CD4-positive, alpha-beta T cell (primary cell): Measurements from ENCODE around the gene C1orf115. TPM values are rescaled to one million over a fixed set of nuclear protein-coding genes. Genes with fewer than 3 reads are reported as not detected.

Source experiments
- ATAC-seq: fragments of 200-7000 bp; cut with Tn5 transposase; one replicate; pipeline ENCODE4 v1.10.0; 2022; ENCODE audit warnings: mild to moderate bottlenecking; ENCODE audit not compliant: poor library complexity
- CTCF ChIA-PET: fragments of 350-600 bp; sonication (Branson Sonifier 250); formaldehyde crosslinking; loops from one replicate; lab custom pipeline; 2021; ENCODE audit warnings: antibody characterized with exemption, inconsistent platforms; lab: Charles Lee
- POLR2A ChIA-PET: fragments of 350-600 bp; sonication (Branson Sonifier 250); formaldehyde crosslinking; loops from one replicate; lab custom pipeline; 2021; ENCODE audit warnings: antibody characterized with exemption, inconsistent platforms; lab: Charles Lee
- DNase-seq, 14 experiments: peaks; one replicate each; pipeline ENCODE4 v3.0.0-alpha.2; 2013 to 2020; ENCODE audit warnings: mixed read lengths in 2 of 14
- H3K27ac ChIP-seq, 2 donors: one replicate each; pipeline versions ENCODE4 v1.5.1 to v1.7.0; 2013; ENCODE audit warnings: low read length in 2 of 2, low read depth in 1 of 2, mild to moderate bottlenecking in 1 of 2
- H3K27me3 ChIP-seq, 2 experiments: 1 replicate in 1 of 2; 2 replicates in 1 of 2; pipeline versions ENCODE4 v1.6.1 to v1.7.0; 2013; ENCODE audit warnings: low read length in 2 of 2, control low read depth in 1 of 2, mild to moderate bottlenecking in 1 of 2, moderate library complexity in 1 of 2; ENCODE audit not compliant: insufficient read depth in 2 of 2, control insufficient read depth in 1 of 2
- H3K36me3 ChIP-seq: one replicate; pipeline ENCODE4 v1.6.1; 2013; ENCODE audit warnings: low read length, control low read depth; ENCODE audit not compliant: insufficient read depth
- H3K4me1 ChIP-seq: one replicate; pipeline ENCODE4 v1.6.1; 2013; ENCODE audit warnings: low read length, control low read depth; ENCODE audit not compliant: insufficient read depth
- H3K4me3 ChIP-seq: one replicate; pipeline ENCODE4 v1.5.1; 2013; ENCODE audit warnings: mild to moderate bottlenecking, low read length, moderate library complexity
- H3K9me3 ChIP-seq, 2 experiments: 1 replicate in 1 of 2; 2 replicates in 1 of 2; pipeline versions ENCODE4 v1.6.1 to v1.7.0; 2013; ENCODE audit warnings: low read length in 2 of 2, mild to moderate bottlenecking in 2 of 2, control low read depth in 1 of 2, moderate library complexity in 1 of 2; ENCODE audit not compliant: control insufficient read depth in 1 of 2, insufficient read depth in 1 of 2
- H3K27ac Mint-ChIP-seq: one replicate; pipeline ENCODE4 v1.8.0; 2020; ENCODE audit warnings: mixed read lengths
- H3K27me3 Mint-ChIP-seq: one replicate; pipeline ENCODE4 v1.8.0; 2021; ENCODE audit warnings: mixed read lengths
- H3K36me3 Mint-ChIP-seq: one replicate; pipeline ENCODE4 v1.8.0; 2021; ENCODE audit warnings: low read depth, mixed read lengths
- H3K4me1 Mint-ChIP-seq: one replicate; pipeline ENCODE4 v1.8.0; 2021; ENCODE audit warnings: low read depth, mixed read lengths
- H3K4me3 Mint-ChIP-seq: one replicate; pipeline ENCODE4 v1.8.0; 2020; ENCODE audit warnings: mild to moderate bottlenecking, mixed read lengths
- H3K9me3 Mint-ChIP-seq: one replicate; pipeline ENCODE4 v1.8.0; 2020; ENCODE audit warnings: mixed read lengths
- CTCF ChIP-seq: fragments of 200-600 bp; IDR thresholded peaks from one replicate; pipeline ENCODE4 v1.8.0; 2022; ENCODE audit warnings: antibody characterized with exemption, mild to moderate bottlenecking
- intact Hi-C, 2 experiments: fragments of 100-400 bp; cut with DNase I in 1 of 2; cut with micrococcal nuclease in 1 of 2; formaldehyde crosslinking; loops; one replicate each; pipeline versions ENCODE4 v1.15.1 to v1.9.0; 2023 to 2025; cut with DNase I, micrococcal nuclease
- total RNA-seq, 174 experiments: library from RNA in 2 of 174; stranded (reverse) in 2 of 174; gene quantifications; one replicate each; pipeline ENCODE4 v1.2.3 and lab custom pipeline; 2021 to 2026

Gene C1orf115
- total RNA-seq, 2 experiments from 2014 or later: 0.73 to 0.82 TPM

- H3K27me3 Mint-ChIP-seq: peaks cover 5% of the 10 kb centered on the region
- POLR2A ChIA-PET: no interaction called here
Observed at GRCh38 chr1:220727519-220727918, 37.4 kb downstream of the C1orf115 start.

GRCh38 chr1:220730486-220730885 is 40.3 kb downstream of the C1orf115 start:
- no peaks in the 10 kb centered on the region for H3K36me3 Mint-ChIP-seq
- Histone ChIP-seq H3K4me1 (peaks cover 12% of the 10 kb centered on the region), H3K36me3 (no peaks in the 10 kb centered on the region), H3K9me3 (no peaks in the 10 kb centered on the region), H3K27me3 (no peaks in the 10 kb centered on the region), H3K4me3 (no peak overlapping the region), H3K27ac (no peak overlapping the region)
- DNase-seq (no peak), ATAC-seq (no peak)
- POLR2A ChIA-PET: no interaction called here
- intact Hi-C loops: loop anchor here (5.0 to 10.0 kb wide), 2 partner anchors 433 to 436 kb away; no protein-coding TSS in a partner anchor
- no peak for TF ChIP-seq CTCF
- no peak overlapping the region for H3K27ac Mint-ChIP-seq
- CTCF ChIA-PET: no interaction called here
- H3K27me3 Mint-ChIP-seq: peaks cover under 1% of the 10 kb centered on the region
- H3K4me3 Mint-ChIP-seq: no peak overlapping the region
- H3K9me3 Mint-ChIP-seq: no peaks in the 10 kb centered on the region
- H3K4me1 Mint-ChIP-seq: peaks cover 15% of the 10 kb centered on the region

More at GRCh38 chr1:220727519-220727918, 37.4 kb downstream of the C1orf115 start:
- Mint-ChIP-seq H3K4me1 (peaks cover 8% of the 10 kb centered on the region), H3K9me3 (no peaks in the 10 kb centered on the region), H3K27ac (no peak overlapping the region), H3K36me3 (no peaks in the 10 kb centered on the region), H3K4me3 (no peak overlapping the region)
- ATAC-seq (no peak), DNase-seq (no peak)
- peaks cover 3% of the 10 kb centered on the region for H3K4me1 ChIP-seq
- H3K27me3 ChIP-seq: no peaks in the 10 kb centered on the region
- intact Hi-C loops: no loop called here
- no peak overlapping the region for H3K27ac ChIP-seq
- H3K9me3 ChIP-seq: no peaks in the 10 kb centered on the region
- CTCF ChIA-PET: no interaction called here
- H3K36me3 ChIP-seq: no peaks in the 10 kb centered on the region
- TF ChIP-seq CTCF: no peak
- no peak overlapping the region for H3K4me3 ChIP-seq

GRCh38 chr1:220732137-220732536 is 42.0 kb downstream of the C1orf115 start:
- Mint-ChIP-seq H3K27ac (no peak overlapping the region), H3K9me3 (no peaks in the 10 kb centered on the region), H3K36me3 (no peaks in the 10 kb centered on the region), H3K4me1 (peaks cover 15% of the 10 kb centered on the region), H3K27me3 (no peaks in the 10 kb centered on the region), H3K4me3 (no peak overlapping the region)
- intact Hi-C loops: loop anchor here (2.0 to 10.0 kb wide), 3 partner anchors 51 to 437 kb away; no protein-coding TSS in a partner anchor
- H3K27me3 ChIP-seq: no peaks in the 10 kb centered on the region
- ChIA-PET POLR2A (no interaction called here), CTCF (interaction anchor here (1.6 kb wide), 1 partner anchor 10 kb away, joined by 5 read pairs; no protein-coding TSS in a partner anchor)
- ATAC-seq (no peak), DNase-seq (no peak)
- H3K36me3 ChIP-seq: no peaks in the 10 kb centered on the region
- H3K4me3 ChIP-seq: no peak overlapping the region
- no peak for TF ChIP-seq CTCF
- peaks cover 12% of the 10 kb centered on the region for H3K4me1 ChIP-seq
- no peaks in the 10 kb centered on the region for H3K9me3 ChIP-seq
- no peak overlapping the region for H3K27ac ChIP-seq
